ENCODE results near the gene INHBC. TPM values are rescaled to one million over a fixed set of nuclear protein-coding genes. Genes with fewer than 3 reads are reported as not detected.

The INHBC gene
- total RNA-seq, 4 donors from 2014 or later, result not detected

GRCh38 chr12:57469296-57470164 lies 34.9 kb downstream of the INHBC start:
- Histone ChIP-seq H3K27ac (no peak overlapping the region), H3K4me1 (peaks cover 0 to 17% (median 2%) of the 10 kb centered on the region in 4 donors), H3K27me3 (no peaks in the 10 kb centered on the region), H3K36me3 (peaks cover 0 to 8% (median 0%) of the 10 kb centered on the region in 3 donors), H3K9me3 (no peaks in the 10 kb centered on the region), H3K4me3 (no peak overlapping the region)
- TF ChIP-seq POLR2A (IDR thresholded peaks at IDR 0.05), result no peak
- TF ChIP-seq, protein P1, sequence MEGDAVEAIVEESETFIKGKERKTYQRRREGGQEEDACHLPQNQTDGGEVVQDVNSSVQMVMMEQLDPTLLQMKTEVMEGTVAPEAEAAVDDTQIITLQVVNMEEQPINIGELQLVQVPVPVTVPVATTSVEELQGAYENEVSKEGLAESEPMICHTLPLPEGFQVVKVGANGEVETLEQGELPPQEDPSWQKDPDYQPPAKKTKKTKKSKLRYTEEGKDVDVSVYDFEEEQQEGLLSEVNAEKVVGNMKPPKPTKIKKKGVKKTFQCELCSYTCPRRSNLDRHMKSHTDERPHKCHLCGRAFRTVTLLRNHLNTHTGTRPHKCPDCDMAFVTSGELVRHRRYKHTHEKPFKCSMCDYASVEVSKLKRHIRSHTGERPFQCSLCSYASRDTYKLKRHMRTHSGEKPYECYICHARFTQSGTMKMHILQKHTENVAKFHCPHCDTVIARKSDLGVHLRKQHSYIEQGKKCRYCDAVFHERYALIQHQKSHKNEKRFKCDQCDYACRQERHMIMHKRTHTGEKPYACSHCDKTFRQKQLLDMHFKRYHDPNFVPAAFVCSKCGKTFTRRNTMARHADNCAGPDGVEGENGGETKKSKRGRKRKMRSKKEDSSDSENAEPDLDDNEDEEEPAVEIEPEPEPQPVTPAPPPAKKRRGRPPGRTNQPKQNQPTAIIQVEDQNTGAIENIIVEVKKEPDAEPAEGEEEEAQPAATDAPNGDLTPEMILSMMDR (IDR thresholded peaks at IDR 0.05), result no peak
- DNase-seq, result no peak

GRCh38 chr12:57470286-57470969 lies 35.8 kb downstream of the INHBC start:
- Histone ChIP-seq H3K27me3 (no peaks in the 10 kb centered on the region), H3K4me3 (no peak overlapping the region), H3K27ac (peak overlapping the region in 3 of 4 donors; percentile 44 to 70 (median 50)), H3K36me3 (peaks cover 0 to 9% (median 0%) of the 10 kb centered on the region in 3 donors), H3K9me3 (no peaks in the 10 kb centered on the region), H3K4me1 (peaks cover 5 to 24% (median 6%) of the 10 kb centered on the region in 4 donors)
- DNase-seq, result no peak
- no peak for TF ChIP-seq POLR2A (IDR thresholded peaks at IDR 0.05)
- TF ChIP-seq, protein P1 (IDR thresholded peaks at IDR 0.05), result no peak

DNA sequence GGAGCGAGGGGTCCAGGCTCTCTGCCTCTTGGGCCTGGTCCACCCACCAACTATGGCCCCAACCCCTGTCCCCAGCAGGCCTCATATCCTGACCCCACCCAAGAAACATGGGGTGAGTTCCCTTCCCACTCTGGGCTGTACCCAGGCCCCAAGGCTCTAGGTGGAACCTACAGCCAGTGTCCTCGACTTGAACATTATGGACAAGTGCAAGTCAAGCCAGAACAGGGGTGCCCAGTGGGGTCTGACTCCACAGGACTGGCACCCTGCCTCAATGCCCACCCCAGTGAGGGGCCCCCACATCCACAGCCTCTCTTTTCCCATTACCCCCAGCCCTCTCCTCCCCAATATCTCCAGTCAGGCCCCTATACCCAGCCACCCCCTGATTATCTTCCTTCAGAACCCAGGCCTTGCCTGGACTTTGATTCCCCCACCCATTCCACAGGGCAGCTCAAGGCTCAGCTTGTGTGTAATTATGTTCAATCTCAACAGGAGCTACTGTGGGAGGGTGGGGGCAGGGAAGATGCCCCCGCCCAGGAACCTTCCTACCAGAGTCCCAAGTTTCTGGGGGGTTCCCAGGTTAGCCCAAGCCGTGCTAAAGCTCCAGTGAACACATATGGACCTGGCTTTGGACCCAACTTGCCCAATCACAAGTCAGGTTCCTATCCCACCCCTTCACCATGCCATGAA lies 36.5 kb downstream of the INHBC start:
- Histone ChIP-seq H3K27me3 (peaks cover 0 to 5% of the 10 kb centered on the region in 2 donors), H3K4me3 (no peak overlapping the region), H3K4me1 (peaks cover 8 to 31% (median 13%) of the 10 kb centered on the region in 4 donors), H3K27ac (peak overlapping the region in 3 of 4 donors; percentile 44 to 70 (median 50)), H3K9me3 (no peaks in the 10 kb centered on the region), H3K36me3 (peaks cover 0 to 9% (median 0%) of the 10 kb centered on the region in 3 donors)
- DNase-seq, result peak in 2 of 3 donors; percentile 71 to 77
- TF ChIP-seq, protein P1 (IDR thresholded peaks at IDR 0.05), result no peak
- no peak for TF ChIP-seq POLR2A (IDR thresholded peaks at IDR 0.05)

- peaks cover 0 to 11% of the 10 kb centered on the region in 2 donors for H3K27me3 ChIP-seq
Observed at GRCh38 chr12:57471661-57472060, 37.1 kb downstream of the INHBC start.

GRCh38 chr12:57472391-57472790 lies 37.8 kb downstream of the INHBC start:
- Histone ChIP-seq H3K9me3 (no peaks in the 10 kb centered on the region), H3K27me3 (peaks cover 0 to 11% of the 10 kb centered on the region in 2 donors), H3K27ac (no peak overlapping the region), H3K4me1 (peaks cover 8 to 36% (median 16%) of the 10 kb centered on the region in 4 donors), H3K36me3 (peaks cover 0 to 9% (median 0%) of the 10 kb centered on the region in 3 donors), H3K4me3 (no peak overlapping the region)
- TF ChIP-seq POLR2A (IDR thresholded peaks at IDR 0.05), result no peak
- DNase-seq, result no peak

More at GRCh38 chr12:57471661-57472060, 37.1 kb downstream of the INHBC start:
- Histone ChIP-seq H3K27ac (peak overlapping the region in 1 of 4 donors; percentile 70), H3K36me3 (peaks cover 0 to 9% (median 0%) of the 10 kb centered on the region in 3 donors), H3K9me3 (no peaks in the 10 kb centered on the region), H3K4me3 (no peak overlapping the region), H3K4me1 (peaks cover 8 to 36% (median 16%) of the 10 kb centered on the region in 4 donors)
- TF ChIP-seq, protein P1 (IDR thresholded peaks at IDR 0.05), result no peak
- TF ChIP-seq POLR2A (IDR thresholded peaks at IDR 0.05), result no peak
- DNase-seq, result no peak
